Head of caudate nucleus (tissue), 42 donors: ENCODE data around the gene AVPR1B.

Source experiments
- DNase-seq, 42 donors: peaks; one replicate each; pipeline versions ENCODE4 v3.0.0 to v3.0.0-alpha.2; 2020 to 2021; ENCODE audit warnings: mixed read lengths in 7 of 42
- intact Hi-C: fragments of 100-400 bp; cut with DNase I; formaldehyde crosslinking; loops from one replicate; pipeline ENCODE4 v1.15.0; 2022

AVPR1B gene

GRCh38 chr1:206117151-206117948 lies at the start of gene AVPR1B:
Gene AVPR1B, minus strand, starts transcription at chr1:206117388. Its CDS starts 498 bp downstream, at chr1:206116890.
- intact Hi-C loops, result no loop called here
- DNase-seq, result peak in 33 of 42 donors; percentile 8 to 63 (median 25)

- no peak for DNase-seq
- intact Hi-C loops, result no loop called here
Observed at GRCh38 chr1:206145771-206146290, 28.6 kb upstream of the AVPR1B start.

GRCh38 chr1:206144605-206145004 lies 27.4 kb upstream of the AVPR1B start:
- intact Hi-C loops, result no loop called here

GRCh38 chr1:206143537-206144172 lies 26.5 kb upstream of the AVPR1B start:
- DNase-seq, result no peak
- intact Hi-C loops, result no loop called here

More at GRCh38 chr1:206144605-206145004, 27.4 kb upstream of the AVPR1B start:
- DNase-seq, result no peak

GRCh38 chr1:206142770-206143169 lies 25.6 kb upstream of the AVPR1B start:
- intact Hi-C loops, result no loop called here
- DNase-seq, result no peak

GRCh38 chr1:206142011-206142410 lies 24.8 kb upstream of the AVPR1B start:
- intact Hi-C loops, result no loop called here

GRCh38 chr1:206136241-206136640 lies 19.1 kb upstream of the AVPR1B start:
- no peak for DNase-seq
- intact Hi-C loops, result no loop called here

More at GRCh38 chr1:206142011-206142410, 24.8 kb upstream of the AVPR1B start:
- DNase-seq, result no peak

GRCh38 chr1:206135248-206135647 lies 18.1 kb upstream of the AVPR1B start:
- no peak for DNase-seq
- intact Hi-C loops, result no loop called here

- intact Hi-C loops, result no loop called here
- no peak for DNase-seq
Observed at GRCh38 chr1:206133751-206134415, 16.7 kb upstream of the AVPR1B start.

GRCh38 chr1:206131037-206131436 lies 13.8 kb upstream of the AVPR1B start:
- intact Hi-C loops, result no loop called here
- peak in 1 of 42 donors; percentile 24 for DNase-seq

GRCh38 chr1:206128196-206128595 lies 11.0 kb upstream of the AVPR1B start:
- intact Hi-C loops, result no loop called here
- DNase-seq, result no peak

- no peak for DNase-seq
- intact Hi-C loops, result no loop called here
Observed at GRCh38 chr1:206127336-206127735, 10.1 kb upstream of the AVPR1B start.

- intact Hi-C loops, result no loop called here
- no peak for DNase-seq
Observed at GRCh38 chr1:206125346-206125745, 8.2 kb upstream of the AVPR1B start.

GRCh38 chr1:206122686-206123085 lies 5.5 kb upstream of the AVPR1B start:
- DNase-seq, result no peak
- intact Hi-C loops, result no loop called here

GRCh38 chr1:206121269-206121668 lies 4.1 kb upstream of the AVPR1B start:
- intact Hi-C loops, result no loop called here
- no peak for DNase-seq

GRCh38 chr1:206120406-206120805 lies 3.2 kb upstream of the AVPR1B start:
- intact Hi-C loops, result no loop called here

GRCh38 chr1:206116873-206117150 lies 376 bp downstream of the AVPR1B start:
- intact Hi-C loops, result no loop called here
- no peak for DNase-seq

More at GRCh38 chr1:206120406-206120805, 3.2 kb upstream of the AVPR1B start:
- no peak for DNase-seq

GRCh38 chr1:206116191-206116872 lies 856 bp downstream of the AVPR1B start:
- peak in 1 of 42 donors; percentile 22 for DNase-seq
- intact Hi-C loops, result no loop called here

- intact Hi-C loops, result no loop called here
- peak in 1 of 42 donors; percentile 25 for DNase-seq
Observed at GRCh38 chr1:206115791-206116190, 1.4 kb downstream of the AVPR1B start.
